ENCODE measurements around the gene ATP9A.
A peak's percentile ranks its signal among the peaks of the same experiment; 100 is the strongest.
"Not testable (repeated sequence)": the region's sequence is repeated elsewhere in the genome, so short reads cannot be mapped to it uniquely, and the experiment has no call there.

Gene ATP9A

DNA sequence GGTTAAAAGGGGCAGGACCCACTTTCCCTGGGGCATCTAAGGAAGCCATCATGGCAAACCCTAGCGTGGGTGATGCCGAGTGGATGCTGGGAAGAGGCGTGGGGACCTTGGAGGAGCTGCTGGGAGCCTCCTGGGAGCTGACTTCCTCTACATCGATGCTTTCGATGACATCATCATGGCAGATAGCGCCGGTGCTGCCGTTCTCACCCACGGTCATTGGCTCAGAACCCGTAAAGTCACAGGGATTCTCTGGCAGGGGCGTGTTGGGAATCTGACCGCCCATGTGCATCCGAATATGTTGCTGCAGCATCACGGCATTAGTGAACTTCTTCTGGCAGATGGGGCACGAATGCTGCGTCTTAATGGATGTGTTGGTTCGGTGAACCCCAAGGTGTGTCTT is 22.1 kb upstream of the ATP9A start:
- no peak for DNase-seq

DNA sequence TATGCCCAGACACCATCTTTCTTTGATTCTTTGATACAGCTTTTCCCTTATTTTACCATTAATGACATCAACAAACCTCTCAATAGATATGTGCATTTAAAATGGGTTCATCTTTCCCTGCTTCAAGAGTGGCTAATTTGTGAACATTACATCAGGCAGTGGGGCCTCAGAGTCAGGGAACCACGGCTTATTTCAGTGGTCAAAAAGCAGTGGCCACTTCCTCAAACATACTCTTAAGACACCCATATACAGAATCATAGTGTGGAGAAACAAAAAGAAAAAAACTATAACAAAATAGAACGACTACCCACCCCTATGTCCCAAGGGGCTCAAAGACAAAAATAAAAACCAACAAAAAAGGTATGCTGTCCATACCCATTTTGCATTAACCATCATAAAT is 21.2 kb upstream of the ATP9A start:
- DNase-seq = no peak

DNA sequence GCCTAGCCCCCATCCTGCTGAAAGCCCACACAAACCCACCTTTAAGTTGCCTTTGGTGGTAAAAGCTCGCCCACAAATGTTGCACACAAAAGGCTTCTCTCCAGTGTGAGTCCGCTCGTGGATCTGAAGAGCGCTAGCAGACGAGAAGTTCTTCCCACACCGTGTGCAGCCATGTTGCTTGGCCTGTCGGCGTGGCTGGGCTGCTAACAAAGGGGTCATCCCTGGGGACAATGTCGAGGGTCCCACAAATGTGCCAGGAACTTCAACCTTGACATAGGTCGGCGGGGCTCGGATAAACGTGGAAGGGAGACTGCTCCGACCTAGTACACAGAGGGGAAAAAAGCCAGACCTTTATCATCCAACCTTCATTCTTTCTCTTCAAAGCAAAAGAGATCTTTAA is 20.6 kb upstream of the ATP9A start:
- DNase-seq = no peak

- no peak for DNase-seq
Measured at GRCh38 chr20:51784299-51784698, 16.1 kb upstream of the ATP9A start.

GRCh38 chr20:51778229-51778759 is 10.1 kb upstream of the ATP9A start:
- DNase-seq = not testable (repeated sequence)

- DNase-seq = no peak
Measured at GRCh38 chr20:51775241-51775640, 7.1 kb upstream of the ATP9A start.

DNA sequence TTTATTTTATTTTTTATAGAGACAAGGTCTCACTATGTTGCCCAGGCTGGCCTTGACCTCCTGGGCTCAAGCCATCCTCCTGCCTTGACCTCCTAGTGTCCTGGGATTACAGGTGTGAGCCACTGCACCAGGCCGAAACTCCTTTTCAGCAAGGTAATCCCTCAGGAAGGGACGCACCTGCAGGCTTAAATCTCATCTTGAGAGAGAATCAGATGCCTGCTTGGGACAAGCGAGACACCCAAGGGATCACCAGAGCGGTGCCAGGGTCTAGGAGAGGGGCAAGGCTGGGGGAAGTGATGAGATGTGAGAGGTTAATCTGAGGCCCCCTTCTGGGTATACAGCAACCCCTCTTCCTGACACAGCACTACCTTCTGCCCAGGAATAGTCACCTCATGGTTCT is 4.0 kb upstream of the ATP9A start:
- no peak for DNase-seq

GRCh38 chr20:51769976-51770615 is 1.9 kb upstream of the ATP9A start:
- DNase-seq = no peak

GRCh38 chr20:51768759-51769517 is 748 bp upstream of the ATP9A start:
- DNase-seq = no peak

DNA sequence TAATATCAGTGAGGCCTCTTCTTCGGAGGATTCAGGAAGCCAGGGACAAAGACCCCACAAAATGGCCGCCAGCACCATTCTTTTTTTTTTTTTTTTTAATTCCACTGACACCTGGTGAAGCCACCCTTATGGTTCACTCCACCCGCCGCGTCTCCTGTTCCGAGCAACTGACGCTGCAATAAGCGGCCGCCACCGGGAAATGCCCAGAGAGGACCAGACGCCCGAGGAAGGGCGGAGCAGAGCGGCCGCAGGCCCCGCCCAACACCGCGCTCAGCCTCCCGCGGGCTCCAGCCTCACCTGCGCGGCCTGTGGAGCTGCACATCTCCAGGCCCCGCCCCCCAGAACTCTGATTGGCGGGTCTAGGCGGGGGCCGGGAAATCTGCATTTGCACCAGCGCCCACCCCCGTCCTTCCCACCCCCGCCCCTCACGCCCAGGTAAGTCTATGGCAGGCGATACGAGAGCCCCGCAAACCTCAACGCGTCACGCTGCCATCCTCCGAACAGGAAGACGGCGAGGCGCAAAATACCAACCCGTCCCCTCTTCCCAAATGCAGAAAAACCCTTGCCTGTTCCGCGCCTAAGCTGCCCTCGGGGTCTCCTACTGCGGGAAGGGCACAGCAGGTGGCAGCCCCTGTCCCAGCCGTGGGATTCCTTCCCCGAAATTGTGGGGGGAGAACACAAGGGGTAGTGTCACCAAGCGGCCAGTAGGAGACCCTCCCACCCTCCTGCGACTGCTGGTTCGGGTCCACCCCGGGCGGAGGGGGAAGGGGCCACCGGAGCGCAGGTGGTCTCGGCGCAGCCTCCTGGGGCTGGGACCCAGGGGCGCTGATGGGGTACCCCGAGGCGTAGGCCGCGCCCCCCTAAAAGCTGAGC is 960 bp downstream of the ATP9A start:
- DNase-seq = peak; percentile 54

GRCh38 chr20:51765381-51765780 is 2.8 kb downstream of the ATP9A start:
- DNase-seq = not testable (repeated sequence)

DNA sequence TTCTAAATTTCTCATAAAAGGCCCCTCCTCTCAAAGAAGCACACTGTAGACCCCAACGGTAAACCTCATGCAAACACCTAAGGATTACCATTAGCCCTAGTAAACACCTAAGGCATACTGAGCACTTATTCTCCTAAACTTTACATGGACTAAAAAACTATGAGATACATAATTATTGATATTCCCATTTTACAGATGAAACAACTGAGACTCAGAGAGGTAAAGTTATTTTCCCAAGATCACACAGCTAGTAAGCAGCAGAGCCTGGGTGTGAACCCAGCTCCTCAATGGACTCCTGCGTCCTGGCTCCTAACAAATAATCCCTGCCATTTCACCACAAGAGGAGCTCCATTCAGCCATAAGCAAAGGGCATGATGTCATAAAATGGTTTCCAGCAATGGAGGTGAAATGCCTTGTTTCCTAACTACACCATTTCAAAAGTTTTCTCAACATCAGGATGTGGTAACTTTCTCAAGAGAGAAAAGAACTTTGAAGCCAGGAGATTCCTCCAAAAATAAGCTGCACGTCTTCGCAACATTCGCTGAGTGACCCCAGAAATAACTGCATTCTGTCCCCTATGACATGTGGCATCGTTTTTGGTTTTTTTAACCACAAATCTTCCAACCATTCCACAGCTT is 4.1 kb downstream of the ATP9A start:
- DNase-seq = no peak

DNA sequence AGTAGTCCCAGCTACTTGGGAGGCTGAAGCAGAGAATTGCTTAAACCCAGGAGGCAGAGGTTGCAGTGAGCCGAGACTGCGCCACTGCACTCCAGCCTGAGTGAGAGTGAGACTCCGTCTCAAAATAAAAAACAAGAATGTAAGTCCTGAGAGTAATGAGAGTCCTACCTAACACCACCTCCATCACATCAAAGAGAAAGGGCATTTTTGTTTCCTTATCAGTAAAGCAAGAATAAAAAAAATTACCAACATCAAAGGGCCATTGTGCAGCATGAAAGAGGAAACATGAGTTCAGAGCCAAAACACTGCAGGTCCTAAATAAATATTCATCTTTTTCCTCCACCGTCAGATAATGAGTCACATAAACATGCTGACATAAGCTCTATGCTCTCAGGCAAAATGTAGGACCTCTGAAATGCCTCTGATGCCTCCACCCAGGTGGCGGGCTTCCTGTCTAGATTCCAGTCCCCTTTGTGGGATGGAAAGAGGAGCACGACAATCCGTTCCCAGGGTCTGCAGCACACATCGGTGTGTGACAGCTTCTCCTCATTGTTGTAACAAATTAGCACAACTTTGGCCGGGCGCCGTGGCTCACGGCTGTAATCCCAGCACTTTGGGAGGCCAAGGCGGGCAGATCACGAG is 7.2 kb downstream of the ATP9A start:
- no peak for DNase-seq

- DNase-seq = no peak
Measured at GRCh38 chr20:51759769-51760510, 8.2 kb downstream of the ATP9A start.

DNA sequence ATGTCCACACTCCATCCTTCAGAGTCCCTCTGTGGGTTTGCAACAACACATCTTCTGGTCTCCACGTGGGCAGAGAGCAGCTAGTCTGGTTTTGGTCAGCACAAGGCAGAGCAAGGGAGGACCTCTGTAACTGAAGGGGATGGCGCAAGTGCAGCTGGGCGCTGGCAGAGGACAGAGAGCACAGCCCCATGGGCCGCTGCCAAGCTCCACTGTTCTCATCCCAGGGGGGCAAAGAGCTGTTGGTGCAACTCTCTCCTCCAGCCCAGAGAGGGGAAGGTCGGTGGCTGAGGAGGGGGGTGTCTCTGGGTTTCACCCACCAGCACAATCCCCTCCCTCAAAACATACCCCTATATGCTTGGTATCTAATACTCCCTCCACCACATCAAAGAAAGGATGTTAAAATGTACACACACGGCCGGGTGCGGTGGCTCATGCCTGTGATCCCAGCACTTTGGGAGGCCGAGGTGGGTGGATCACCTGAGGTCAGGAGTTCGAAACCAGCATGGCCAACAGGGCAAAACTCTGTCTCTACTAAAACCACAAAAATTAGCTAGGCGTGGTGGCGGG is 9.1 kb downstream of the ATP9A start:
- no peak for DNase-seq

- DNase-seq = no peak
Measured at GRCh38 chr20:51757226-51757625, 11.0 kb downstream of the ATP9A start.

DNA sequence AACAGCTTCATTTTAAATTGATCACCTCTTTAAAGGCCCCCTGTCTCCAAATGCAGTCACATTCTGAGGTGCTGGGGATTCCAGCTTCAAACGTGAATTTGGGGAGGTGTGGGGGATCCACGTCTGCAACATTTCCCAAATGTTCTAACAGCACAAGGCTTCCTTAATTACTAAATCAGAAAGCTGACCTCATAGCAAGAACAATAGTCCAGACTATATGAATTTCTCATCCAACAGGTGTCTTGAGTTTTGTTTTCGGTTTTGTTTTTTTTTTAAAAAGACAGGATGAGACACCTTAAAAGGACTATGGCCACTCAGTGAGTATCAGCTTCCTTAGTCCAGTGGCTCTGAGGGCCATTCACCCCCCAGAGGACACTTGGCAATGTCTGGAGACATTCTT is 11.5 kb downstream of the ATP9A start:
- DNase-seq = no peak

DNA sequence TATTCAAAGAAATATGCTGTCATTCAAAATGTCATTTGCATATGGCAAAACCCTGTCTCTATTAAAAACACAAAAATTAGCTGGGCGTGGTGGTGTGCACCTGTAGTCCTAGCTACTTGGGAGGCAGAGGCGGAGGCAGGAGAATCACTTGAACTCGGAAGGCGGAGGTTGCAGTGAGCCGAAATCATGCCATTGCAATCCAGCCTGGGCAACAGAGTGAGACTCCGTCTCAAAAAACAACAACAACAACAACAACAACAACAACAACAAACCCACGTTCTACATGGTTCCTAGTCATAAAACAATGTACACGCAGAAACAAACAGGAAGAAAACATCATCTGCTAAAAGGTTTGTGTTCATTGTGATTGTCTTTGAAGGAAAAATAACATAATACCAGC is 15.0 kb downstream of the ATP9A start:
- DNase-seq = not testable (repeated sequence)

- DNase-seq = no peak
Measured at GRCh38 chr20:51752343-51752951, 15.7 kb downstream of the ATP9A start.

GRCh38 chr20:51750770-51751388 is 17.3 kb downstream of the ATP9A start:
- no peak for DNase-seq
